Left lung (tissue), 10 donors: ENCODE results near the gene PRKN. TPM values are rescaled to one million over a fixed set of nuclear protein-coding genes. Genes with fewer than 3 reads are reported as not detected.

Experiments used
- ATAC-seq: fragments of 200-7000 bp; cut with Tn5 transposase; one replicate; pipeline ENCODE4 v1.9.1; 2020; ENCODE audit warnings: moderate library complexity
- DNase-seq, 4 donors: peaks; one replicate each; pipeline ENCODE4 v3.0.0-alpha.2; 2013 to 2020
- H3K27ac ChIP-seq, 2 donors: fragments of 200-600 bp; sonication (generic) in 1 of 2; one replicate each; pipeline versions ENCODE4 v1.5.0 to v1.8.0; 2020 to 2021
- H3K27me3 ChIP-seq, 2 donors: fragments of 200-600 bp; sonication (generic) in 1 of 2; one replicate each; pipeline versions ENCODE4 v1.5.0 to v1.8.0; 2020 to 2021
- H3K36me3 ChIP-seq, 2 donors: fragments of 200-600 bp; sonication (generic) in 1 of 2; one replicate each; pipeline versions ENCODE4 v1.5.0 to v1.8.0; 2020 to 2021
- H3K4me1 ChIP-seq, 2 donors: fragments of 200-600 bp; one replicate each; pipeline ENCODE4 v1.8.0; 2021
- H3K4me3 ChIP-seq, 2 donors: fragments of 200-600 bp; sonication (generic) in 1 of 2; one replicate each; pipeline versions ENCODE4 v1.5.0 to v1.8.0; 2020 to 2021; ENCODE audit warnings: mild to moderate bottlenecking in 1 of 2
- H3K9me3 ChIP-seq, 2 donors: fragments of 200-600 bp; sonication (generic) in 1 of 2; one replicate each; pipeline versions ENCODE4 v1.5.0 to v1.8.0; 2020 to 2021
- intact Hi-C, 2 donors: fragments of 100-400 bp; cut with DNase I; formaldehyde crosslinking; loops; one replicate each; pipeline versions ENCODE4 v1.11.2 to v1.14.2; 2022
- polyA plus RNA-seq, 6 donors: library from polyadenylated mRNA; unstranded; fragments of 120-200 nt; gene quantifications; one replicate each; pipeline ENCODE4 v1.2.1, GENCODE V29; 2013; ENCODE audit not compliant: insufficient read length in 6 of 6
- total RNA-seq, 2 donors: library from RNA; stranded (reverse); fragmentation: NEBNext Ultra II Directional; extraction: Animal tissue kit (Norgen Biotek cat#: 25700); gene quantifications; one replicate each; pipeline ENCODE4 v1.2.1, GENCODE V29; 2021
- TF ChIP-seq, protein P1 (sequence below), 2 donors: fragments of 200-600 bp; sonication (generic) in 1 of 2; IDR thresholded peaks; one replicate each; pipeline versions ENCODE4 v1.5.0 to v1.8.0; 2021; ENCODE audit warnings: antibody characterized with exemption in 2 of 2
- donor health status: DM: no; HTN: yes; CAD: no.
- donor health status: DM: no; HTN: no; CAD: no.

The PRKN gene
- total and polyA plus RNA-seq, 8 donors: 1.9 to 4.3 (median 2.5) TPM

DNA sequence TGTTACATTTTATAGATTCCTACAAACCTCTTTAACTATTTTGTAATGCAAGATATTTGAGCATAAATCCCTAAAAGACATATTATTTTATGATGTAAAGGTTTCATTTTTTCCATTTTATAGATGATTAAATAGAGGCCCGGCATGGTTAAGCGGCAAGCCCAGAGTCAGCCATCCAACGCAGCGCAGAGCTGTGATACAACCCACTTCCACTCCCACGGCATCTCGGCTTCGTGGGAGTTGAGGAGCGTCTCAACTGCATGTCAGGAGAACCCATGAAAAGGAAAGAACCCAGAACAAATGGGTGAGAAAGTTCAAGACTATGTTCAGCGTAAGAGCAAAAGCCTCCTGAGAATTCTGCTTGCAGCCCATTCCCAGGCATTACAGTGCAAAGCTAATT is 488.2 kb downstream of the PRKN start:
- DNase-seq (no peak), ATAC-seq (no peak)
- no peaks in the 10 kb centered on the region for H3K9me3 ChIP-seq
- H3K4me3 ChIP-seq: no peak overlapping the region
- no peaks in the 10 kb centered on the region for H3K36me3 ChIP-seq
- H3K27ac ChIP-seq: no peak overlapping the region
- H3K27me3 ChIP-seq: no peaks in the 10 kb centered on the region
- intact Hi-C loops: no loop called here
- TF ChIP-seq, protein P1, sequence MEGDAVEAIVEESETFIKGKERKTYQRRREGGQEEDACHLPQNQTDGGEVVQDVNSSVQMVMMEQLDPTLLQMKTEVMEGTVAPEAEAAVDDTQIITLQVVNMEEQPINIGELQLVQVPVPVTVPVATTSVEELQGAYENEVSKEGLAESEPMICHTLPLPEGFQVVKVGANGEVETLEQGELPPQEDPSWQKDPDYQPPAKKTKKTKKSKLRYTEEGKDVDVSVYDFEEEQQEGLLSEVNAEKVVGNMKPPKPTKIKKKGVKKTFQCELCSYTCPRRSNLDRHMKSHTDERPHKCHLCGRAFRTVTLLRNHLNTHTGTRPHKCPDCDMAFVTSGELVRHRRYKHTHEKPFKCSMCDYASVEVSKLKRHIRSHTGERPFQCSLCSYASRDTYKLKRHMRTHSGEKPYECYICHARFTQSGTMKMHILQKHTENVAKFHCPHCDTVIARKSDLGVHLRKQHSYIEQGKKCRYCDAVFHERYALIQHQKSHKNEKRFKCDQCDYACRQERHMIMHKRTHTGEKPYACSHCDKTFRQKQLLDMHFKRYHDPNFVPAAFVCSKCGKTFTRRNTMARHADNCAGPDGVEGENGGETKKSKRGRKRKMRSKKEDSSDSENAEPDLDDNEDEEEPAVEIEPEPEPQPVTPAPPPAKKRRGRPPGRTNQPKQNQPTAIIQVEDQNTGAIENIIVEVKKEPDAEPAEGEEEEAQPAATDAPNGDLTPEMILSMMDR (IDR thresholded peaks at IDR 0.05): no peak
- no peaks in the 10 kb centered on the region for H3K4me1 ChIP-seq

DNA sequence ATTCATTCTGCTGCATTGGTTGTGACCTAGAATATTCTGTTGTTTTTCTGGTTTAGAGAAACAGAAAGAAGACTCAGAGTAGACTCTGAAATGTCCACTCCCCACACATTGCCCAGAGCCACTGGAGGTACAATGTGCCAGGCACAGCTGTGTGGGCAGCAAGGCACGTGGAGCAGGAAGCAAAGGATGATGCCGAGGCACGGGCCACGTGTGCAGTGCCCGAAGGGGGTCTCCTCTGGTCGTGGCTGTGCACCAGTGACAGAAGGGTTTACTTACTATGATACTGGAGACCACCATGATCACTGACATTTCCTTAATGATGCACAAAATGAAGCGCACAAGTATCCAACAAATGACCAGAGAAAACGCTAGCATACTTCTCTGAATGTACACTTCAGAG is 488.9 kb downstream of the PRKN start:
- H3K36me3 ChIP-seq: no peaks in the 10 kb centered on the region
- no peak for ATAC-seq
- TF ChIP-seq, protein P1 (IDR thresholded peaks at IDR 0.05): no peak
- H3K27me3 ChIP-seq: no peaks in the 10 kb centered on the region
- H3K4me1 ChIP-seq: no peaks in the 10 kb centered on the region
- DNase-seq: peak in 1 of 4 donors; percentile 40
- H3K9me3 ChIP-seq: no peaks in the 10 kb centered on the region
- no peak overlapping the region for H3K27ac ChIP-seq
- intact Hi-C loops: no loop called here
- no peak overlapping the region for H3K4me3 ChIP-seq

DNA sequence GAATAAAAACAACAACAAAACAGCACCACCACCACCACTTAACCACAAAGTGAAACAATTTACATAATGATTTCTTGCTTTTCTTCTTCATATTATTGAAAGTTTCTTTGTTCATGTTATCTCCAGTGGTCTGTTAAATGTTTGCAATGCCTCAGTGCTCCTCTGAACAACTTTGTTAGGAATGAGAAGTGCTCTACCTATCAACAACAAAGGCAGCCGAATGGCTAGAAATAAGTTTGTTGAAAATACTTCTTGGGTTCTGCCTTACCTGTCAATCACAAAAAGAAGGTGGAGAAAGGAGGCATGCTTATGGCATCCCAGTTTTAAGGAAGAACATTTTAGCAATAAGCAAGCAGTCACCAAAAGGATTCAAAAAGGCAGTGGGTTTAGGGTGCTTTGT is 490.2 kb downstream of the PRKN start:
- Histone ChIP-seq H3K4me3 (no peak overlapping the region), H3K27ac (no peak overlapping the region), H3K4me1 (no peaks in the 10 kb centered on the region), H3K36me3 (no peaks in the 10 kb centered on the region), H3K9me3 (no peaks in the 10 kb centered on the region), H3K27me3 (no peaks in the 10 kb centered on the region)
- no peak for ATAC-seq
- intact Hi-C loops: no loop called here
- no peak for DNase-seq
- TF ChIP-seq, protein P1 (IDR thresholded peaks at IDR 0.05): no peak

DNA sequence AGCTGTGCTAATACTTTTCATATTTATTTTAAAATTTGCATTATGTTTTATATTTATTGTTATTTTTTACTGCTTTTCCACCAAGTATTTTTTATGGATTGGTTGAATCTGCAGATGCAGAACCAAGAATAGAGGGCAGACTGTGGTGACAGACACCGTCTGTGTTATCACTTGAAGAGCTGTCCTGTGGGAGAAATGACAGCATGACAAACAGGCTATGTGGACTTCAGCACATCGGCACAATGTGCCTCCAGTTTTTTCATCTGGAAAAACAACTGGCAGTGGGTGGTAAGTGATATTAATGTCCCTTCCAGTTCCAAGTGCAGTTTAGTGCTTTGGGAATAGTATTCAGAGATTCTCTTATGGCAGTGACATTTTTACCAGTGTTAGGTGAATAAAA is 492.9 kb downstream of the PRKN start:
- H3K4me3 ChIP-seq: no peak overlapping the region
- no peak for DNase-seq
- no peaks in the 10 kb centered on the region for H3K9me3 ChIP-seq
- TF ChIP-seq, protein P1 (IDR thresholded peaks at IDR 0.05): no peak
- intact Hi-C loops: no loop called here
- no peak overlapping the region for H3K27ac ChIP-seq
- no peaks in the 10 kb centered on the region for H3K36me3 ChIP-seq
- H3K27me3 ChIP-seq: no peaks in the 10 kb centered on the region
- H3K4me1 ChIP-seq: no peaks in the 10 kb centered on the region
- no peak for ATAC-seq

DNA sequence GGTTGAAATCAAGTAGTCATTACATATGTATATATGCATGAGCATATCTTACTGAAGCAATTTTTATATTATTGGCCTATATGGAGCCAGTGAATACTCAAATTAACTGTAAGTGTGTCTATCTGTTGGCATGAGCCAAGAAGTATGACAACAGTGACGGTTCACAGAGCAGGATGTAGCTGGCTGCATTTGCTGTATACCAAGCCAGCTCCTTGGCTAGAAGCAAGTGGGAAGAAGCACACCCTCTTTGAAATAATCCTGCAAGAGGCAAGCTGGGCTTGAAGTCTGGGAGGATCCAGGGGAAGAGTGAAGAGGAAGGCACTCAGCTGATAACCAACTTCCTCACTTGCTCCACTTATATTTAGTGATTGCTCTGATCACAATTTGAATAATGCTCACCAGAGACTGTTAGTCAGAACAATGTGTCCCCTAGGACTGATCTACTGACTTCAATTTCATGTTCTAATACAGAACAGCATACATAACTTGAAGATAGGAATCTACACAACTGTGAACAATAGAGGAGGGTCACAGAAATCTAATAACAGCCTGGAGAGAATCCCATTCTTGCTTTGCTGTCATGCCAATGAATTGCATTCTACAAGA is 497.3 kb downstream of the PRKN start:
- H3K36me3 ChIP-seq: no peaks in the 10 kb centered on the region
- ATAC-seq (no peak), DNase-seq (peak in 1 of 4 donors; percentile 7)
- intact Hi-C loops: no loop called here
- TF ChIP-seq, protein P1 (IDR thresholded peaks at IDR 0.05): no peak
- H3K4me1 ChIP-seq: no peaks in the 10 kb centered on the region
- no peaks in the 10 kb centered on the region for H3K9me3 ChIP-seq
- no peak overlapping the region for H3K4me3 ChIP-seq
- no peak overlapping the region for H3K27ac ChIP-seq
- H3K27me3 ChIP-seq: no peaks in the 10 kb centered on the region
